ENCODE data around the gene FOXP1. TPM values are rescaled to one million over a fixed set of nuclear protein-coding genes. Genes with fewer than 3 reads are reported as not detected.
A peak's percentile ranks its signal among the peaks of the same experiment; 100 is the strongest.
"Not testable (repeated sequence)": the region's sequence is repeated elsewhere in the genome, so short reads cannot be mapped to it uniquely, and the experiment has no call there.

The FOXP1 gene
- polyA plus RNA-seq, 4 donors = 4.9 to 66.5 (median 15.3) TPM

DNA sequence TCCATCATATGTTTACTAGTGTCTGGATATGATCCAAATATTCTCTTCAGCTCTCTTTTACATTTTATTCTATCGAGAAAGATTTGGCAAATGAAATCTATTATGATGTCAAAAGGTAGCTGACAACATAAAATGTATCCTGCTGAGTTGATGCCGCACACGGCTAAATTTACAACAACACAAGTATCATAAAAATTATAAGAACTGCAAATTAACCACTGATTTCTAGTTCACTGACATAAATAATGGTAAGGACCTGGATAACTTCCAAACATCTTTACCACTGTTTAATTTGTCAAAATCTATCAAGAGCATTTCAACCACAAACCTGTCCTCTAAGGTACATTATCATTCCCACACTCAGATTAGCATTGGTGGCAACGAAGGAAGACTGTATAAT, 244.5 kb downstream of the FOXP1 start:
- Histone ChIP-seq H3K27me3 (ENCODE audit: control insufficient read depth in 3 of 3, insufficient read depth in 3 of 3, low read length in 3 of 3) (no peaks in the 10 kb centered on the region), H3K36me3 (ENCODE audit: control insufficient read depth in 3 of 3, insufficient read depth in 2 of 3, low read depth in 1 of 3, low read length in 3 of 3) (peaks cover 0 to 10% (median 3%) of the 10 kb centered on the region in 3 donors), H3K27ac (ENCODE audit: low read depth in 1 of 3, low read length in 2 of 3) (no peak overlapping the region), H3K4me1 (ENCODE audit: control insufficient read depth in 3 of 3, insufficient read depth in 2 of 3, low read depth in 1 of 3, low read length in 2 of 3) (no peaks in the 10 kb centered on the region), H3K9me3 (ENCODE audit: control insufficient read depth in 2 of 2, insufficient read depth in 1 of 2, low read depth in 1 of 2, low read length in 1 of 2) (peaks cover 0 to 4% of the 10 kb centered on the region in 2 donors), H3K4me3 (ENCODE audit: low read depth in 1 of 3, low read length in 3 of 3) (no peak overlapping the region)
- FAIRE-seq (no peak), DNase-seq (no peak)
- 76 to 86% (median 85%) methylated on average over 4 of the region's 4 CpGs for WGBS, 3 donors

- WGBS, 3 donors = 75 to 95% (median 91%) methylated on average over 4 of the region's 4 CpGs
- H3K4me3 ChIP-seq (ENCODE audit: low read depth in 1 of 3, low read length in 3 of 3) = no peak overlapping the region
- H3K4me1 ChIP-seq (ENCODE audit: control insufficient read depth in 3 of 3, insufficient read depth in 2 of 3, low read depth in 1 of 3, low read length in 2 of 3) = peaks cover 0 to 10% (median 2%) of the 10 kb centered on the region in 3 donors
- no peaks in the 10 kb centered on the region for H3K27me3 ChIP-seq (ENCODE audit: control insufficient read depth in 3 of 3, insufficient read depth in 3 of 3, low read length in 3 of 3)
- DNase-seq (no peak), FAIRE-seq (no peak)
- H3K36me3 ChIP-seq (ENCODE audit: control insufficient read depth in 3 of 3, insufficient read depth in 2 of 3, low read depth in 1 of 3, low read length in 3 of 3) = peaks cover 2 to 26% (median 2%) of the 10 kb centered on the region in 3 donors
- H3K9me3 ChIP-seq (ENCODE audit: control insufficient read depth in 2 of 2, insufficient read depth in 1 of 2, low read depth in 1 of 2, low read length in 1 of 2) = peaks cover 0 to 10% of the 10 kb centered on the region in 2 donors
- H3K27ac ChIP-seq (ENCODE audit: low read depth in 1 of 3, low read length in 2 of 3) = no peak overlapping the region
Measured at GRCh38 chr3:71332813-71333212, 250.7 kb downstream of the FOXP1 start.

- Histone ChIP-seq H3K27ac (ENCODE audit: low read depth in 1 of 3, low read length in 2 of 3) (no peak overlapping the region), H3K9me3 (ENCODE audit: control insufficient read depth in 2 of 2, insufficient read depth in 1 of 2, low read depth in 1 of 2, low read length in 1 of 2) (peaks cover 0 to 10% of the 10 kb centered on the region in 2 donors), H3K36me3 (ENCODE audit: control insufficient read depth in 3 of 3, insufficient read depth in 2 of 3, low read depth in 1 of 3, low read length in 3 of 3) (peaks cover 2 to 26% (median 2%) of the 10 kb centered on the region in 3 donors), H3K27me3 (ENCODE audit: control insufficient read depth in 3 of 3, insufficient read depth in 3 of 3, low read length in 3 of 3) (no peaks in the 10 kb centered on the region), H3K4me1 (ENCODE audit: control insufficient read depth in 3 of 3, insufficient read depth in 2 of 3, low read depth in 1 of 3, low read length in 2 of 3) (peaks cover 0 to 22% (median 5%) of the 10 kb centered on the region in 3 donors), H3K4me3 (ENCODE audit: low read depth in 1 of 3, low read length in 3 of 3) (no peak overlapping the region)
- no peak for DNase-seq
- FAIRE-seq = no peak
- WGBS, 3 donors = 95 to 98% (median 97%) methylated on average over 16 to 18 of the region's 18 CpGs
Measured at GRCh38 chr3:71330909-71331308, 252.6 kb downstream of the FOXP1 start.

GRCh38 chr3:71330505-71330904, 253.0 kb downstream of the FOXP1 start:
- no peak overlapping the region for H3K4me3 ChIP-seq (ENCODE audit: low read depth in 1 of 3, low read length in 3 of 3)
- DNase-seq (no peak), FAIRE-seq (no peak)
- peaks cover 0 to 10% of the 10 kb centered on the region in 2 donors for H3K9me3 ChIP-seq (ENCODE audit: control insufficient read depth in 2 of 2, insufficient read depth in 1 of 2, low read depth in 1 of 2, low read length in 1 of 2)
- 93 to 100% (median 100%) methylated on average over 1 of the region's 1 CpG for WGBS, 3 donors
- H3K4me1 ChIP-seq (ENCODE audit: control insufficient read depth in 3 of 3, insufficient read depth in 2 of 3, low read depth in 1 of 3, low read length in 2 of 3) = peaks cover 0 to 25% (median 7%) of the 10 kb centered on the region in 3 donors
- no peaks in the 10 kb centered on the region for H3K27me3 ChIP-seq (ENCODE audit: control insufficient read depth in 3 of 3, insufficient read depth in 3 of 3, low read length in 3 of 3)
- peaks cover 2 to 24% (median 2%) of the 10 kb centered on the region in 3 donors for H3K36me3 ChIP-seq (ENCODE audit: control insufficient read depth in 3 of 3, insufficient read depth in 2 of 3, low read depth in 1 of 3, low read length in 3 of 3)
- H3K27ac ChIP-seq (ENCODE audit: low read depth in 1 of 3, low read length in 2 of 3) = no peak overlapping the region

- Histone ChIP-seq H3K27me3 (ENCODE audit: control insufficient read depth in 3 of 3, insufficient read depth in 3 of 3, low read length in 3 of 3) (no peaks in the 10 kb centered on the region), H3K4me3 (ENCODE audit: low read depth in 1 of 3, low read length in 3 of 3) (no peak overlapping the region), H3K9me3 (ENCODE audit: control insufficient read depth in 2 of 2, insufficient read depth in 1 of 2, low read depth in 1 of 2, low read length in 1 of 2) (peaks cover 0 to 10% of the 10 kb centered on the region in 2 donors), H3K27ac (ENCODE audit: low read depth in 1 of 3, low read length in 2 of 3) (peak overlapping the region in 1 of 3 donors; percentile 53), H3K4me1 (ENCODE audit: control insufficient read depth in 3 of 3, insufficient read depth in 2 of 3, low read depth in 1 of 3, low read length in 2 of 3) (peaks cover 0 to 29% (median 8%) of the 10 kb centered on the region in 3 donors), H3K36me3 (ENCODE audit: control insufficient read depth in 3 of 3, insufficient read depth in 2 of 3, low read depth in 1 of 3, low read length in 3 of 3) (peaks cover 0 to 24% (median 2%) of the 10 kb centered on the region in 3 donors)
- FAIRE-seq = no peak
- no peak for DNase-seq
- 91 to 97% (median 96%) methylated on average over 1 of the region's 1 CpG for WGBS, 3 donors
Measured at GRCh38 chr3:71329817-71330216, 253.7 kb downstream of the FOXP1 start.

- H3K4me1 ChIP-seq (ENCODE audit: control insufficient read depth in 3 of 3, insufficient read depth in 2 of 3, low read depth in 1 of 3, low read length in 2 of 3) = peaks cover 0 to 29% (median 8%) of the 10 kb centered on the region in 3 donors
- no peak overlapping the region for H3K4me3 ChIP-seq (ENCODE audit: low read depth in 1 of 3, low read length in 3 of 3)
- H3K27me3 ChIP-seq (ENCODE audit: control insufficient read depth in 3 of 3, insufficient read depth in 3 of 3, low read length in 3 of 3) = no peaks in the 10 kb centered on the region
- no peak overlapping the region for H3K27ac ChIP-seq (ENCODE audit: low read depth in 1 of 3, low read length in 2 of 3)
- WGBS, 3 donors = 60 to 90% (median 73%) methylated on average over 6 to 8 of the region's 8 CpGs
- peaks cover 0 to 8% of the 10 kb centered on the region in 2 donors for H3K9me3 ChIP-seq (ENCODE audit: control insufficient read depth in 2 of 2, insufficient read depth in 1 of 2, low read depth in 1 of 2, low read length in 1 of 2)
- H3K36me3 ChIP-seq (ENCODE audit: control insufficient read depth in 3 of 3, insufficient read depth in 2 of 3, low read depth in 1 of 3, low read length in 3 of 3) = peaks cover 0 to 21% (median 2%) of the 10 kb centered on the region in 3 donors
- DNase-seq (peak; percentile 69 to 83), FAIRE-seq (no peak)
Measured at GRCh38 chr3:71328926-71329325, 254.6 kb downstream of the FOXP1 start.

DNA sequence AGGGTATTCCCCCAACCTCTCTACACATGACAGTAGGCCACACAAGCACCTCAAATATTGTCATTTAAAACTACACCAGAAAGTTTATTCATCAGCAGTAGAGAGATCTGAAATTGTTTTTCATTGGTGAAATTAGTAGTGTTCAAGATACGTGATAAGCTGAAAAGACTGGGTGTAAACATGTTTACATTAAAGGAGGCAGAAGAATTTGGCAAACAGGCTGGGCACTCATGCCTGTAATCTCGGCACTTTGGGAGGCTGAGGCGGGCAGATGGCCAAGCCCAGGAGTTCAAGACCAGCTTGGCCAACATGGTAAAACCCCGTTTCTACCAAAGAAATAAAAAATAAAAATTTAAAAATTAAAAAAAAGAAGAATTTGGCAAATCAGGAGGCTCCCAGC, 255.6 kb downstream of the FOXP1 start:
- 74 to 81% (median 79%) methylated on average over 4 of the region's 4 CpGs for WGBS, 3 donors
- no peaks in the 10 kb centered on the region for H3K27me3 ChIP-seq (ENCODE audit: control insufficient read depth in 3 of 3, insufficient read depth in 3 of 3, low read length in 3 of 3)
- DNase-seq = no peak
- H3K4me3 ChIP-seq (ENCODE audit: low read depth in 1 of 3, low read length in 3 of 3) = no peak overlapping the region
- peaks cover 0 to 17% (median 2%) of the 10 kb centered on the region in 3 donors for H3K36me3 ChIP-seq (ENCODE audit: control insufficient read depth in 3 of 3, insufficient read depth in 2 of 3, low read depth in 1 of 3, low read length in 3 of 3)
- FAIRE-seq = no peak
- no peak overlapping the region for H3K27ac ChIP-seq (ENCODE audit: low read depth in 1 of 3, low read length in 2 of 3)
- peaks cover 0 to 7% of the 10 kb centered on the region in 2 donors for H3K9me3 ChIP-seq (ENCODE audit: control insufficient read depth in 2 of 2, insufficient read depth in 1 of 2, low read depth in 1 of 2, low read length in 1 of 2)
- peaks cover 0 to 29% (median 8%) of the 10 kb centered on the region in 3 donors for H3K4me1 ChIP-seq (ENCODE audit: control insufficient read depth in 3 of 3, insufficient read depth in 2 of 3, low read depth in 1 of 3, low read length in 2 of 3)

DNA sequence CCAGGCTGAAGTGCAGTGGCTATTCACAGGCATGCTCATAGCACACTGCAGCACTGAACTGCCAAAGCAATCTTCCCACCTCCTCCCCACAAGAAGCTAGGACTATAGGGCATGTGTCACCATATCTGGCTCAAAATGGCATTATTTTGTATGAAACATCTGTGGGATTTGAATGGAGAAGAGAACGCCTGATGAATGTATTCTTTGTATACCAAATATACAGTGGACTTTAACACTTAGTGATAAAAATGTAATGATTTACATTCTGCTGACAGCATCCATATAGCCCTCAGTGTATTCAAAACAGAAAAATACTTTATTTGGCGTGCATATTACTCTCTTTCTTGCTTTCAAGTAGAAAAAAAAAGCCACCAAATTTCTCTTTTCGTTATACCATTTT, 257.8 kb downstream of the FOXP1 start:
- WGBS, 3 donors = 21 to 56% (median 44%) methylated on average over 3 of the region's 3 CpGs
- H3K27ac ChIP-seq (ENCODE audit: low read depth in 1 of 3, low read length in 2 of 3) = peak overlapping the region in 1 of 3 donors; percentile 33

DNA sequence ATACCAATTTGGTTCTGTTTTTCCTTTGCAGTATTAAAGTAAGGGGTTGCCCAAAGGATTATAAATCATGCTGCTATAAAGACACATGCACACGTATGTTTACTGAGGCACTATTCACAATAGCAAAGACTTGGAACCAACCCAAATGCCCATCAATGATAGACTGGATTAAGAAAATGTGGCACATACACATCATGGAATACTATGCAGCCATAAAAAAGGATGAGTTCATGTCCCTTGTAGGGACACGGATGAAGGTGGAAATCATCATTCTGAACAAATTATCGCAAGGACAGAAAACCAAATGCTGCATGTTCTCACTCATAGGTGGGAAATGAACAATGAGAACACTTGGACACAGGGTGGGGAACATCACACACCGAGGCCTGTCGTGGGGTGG, 259.3 kb downstream of the FOXP1 start:
- 79 to 97% (median 84%) methylated on average over 5 of the region's 5 CpGs for WGBS, 3 donors
- not testable (repeated sequence) for H3K36me3 ChIP-seq (ENCODE audit: control insufficient read depth in 3 of 3, insufficient read depth in 2 of 3, low read depth in 1 of 3, low read length in 3 of 3); H3K27ac ChIP-seq (ENCODE audit: low read depth in 1 of 3, low read length in 2 of 3); DNase-seq; H3K4me3 ChIP-seq (ENCODE audit: low read depth in 1 of 3, low read length in 3 of 3); H3K9me3 ChIP-seq (ENCODE audit: control insufficient read depth in 2 of 2, insufficient read depth in 1 of 2, low read depth in 1 of 2, low read length in 1 of 2); H3K27me3 ChIP-seq (ENCODE audit: control insufficient read depth in 3 of 3, insufficient read depth in 3 of 3, low read length in 3 of 3); FAIRE-seq
- peaks cover 2 to 31% (median 8%) of the 10 kb centered on the region in 3 donors for H3K4me1 ChIP-seq (ENCODE audit: control insufficient read depth in 3 of 3, insufficient read depth in 2 of 3, low read depth in 1 of 3, low read length in 2 of 3)

More for the DNA sequence above, 257.8 kb downstream of the FOXP1 start:
- Histone ChIP-seq H3K27me3 (ENCODE audit: control insufficient read depth in 3 of 3, insufficient read depth in 3 of 3, low read length in 3 of 3) (no peaks in the 10 kb centered on the region), H3K4me3 (ENCODE audit: low read depth in 1 of 3, low read length in 3 of 3) (no peak overlapping the region), H3K9me3 (ENCODE audit: control insufficient read depth in 2 of 2, insufficient read depth in 1 of 2, low read depth in 1 of 2, low read length in 1 of 2) (peaks cover 0 to 2% of the 10 kb centered on the region in 2 donors), H3K4me1 (ENCODE audit: control insufficient read depth in 3 of 3, insufficient read depth in 2 of 3, low read depth in 1 of 3, low read length in 2 of 3) (peaks cover 0 to 29% (median 8%) of the 10 kb centered on the region in 3 donors), H3K36me3 (ENCODE audit: control insufficient read depth in 3 of 3, insufficient read depth in 2 of 3, low read depth in 1 of 3, low read length in 3 of 3) (peaks cover 0 to under 1% (median 0%) of the 10 kb centered on the region in 3 donors)
- no peak for FAIRE-seq
- DNase-seq = peak; percentile 20 to 66

Measured in small intestine (tissue), 7 donors.